ENCODE data around the gene SHROOM4.

Gene SHROOM4

GRCh38 chrX:50858548-50858947 is 44.6 kb upstream of the SHROOM4 start:
- H3K9ac ChIP-seq (ENCODE audit: low read depth, low read length), result no peak overlapping the region
- H3K27me3 ChIP-seq (ENCODE audit: insufficient read depth, low read length, poor library complexity), result no peaks in the 10 kb centered on the region
- no peaks in the 10 kb centered on the region for H3K36me3 ChIP-seq (ENCODE audit: insufficient read depth, low read length)
- H3K4me2 ChIP-seq (ENCODE audit: insufficient read depth, low read length), result no peak overlapping the region
- H3K27ac ChIP-seq (ENCODE audit: low read length), result no peak overlapping the region
- TF ChIP-seq CTCF (IDR thresholded peaks at IDR 0.05; ENCODE audit: borderline replicate concordance, extremely low read depth, low read length, poor library complexity, severe bottlenecking) (no peak), EZH2 (IDR thresholded peaks at IDR 0.05; ENCODE audit: borderline replicate concordance, low read depth, low read length, severe bottlenecking) (no peak)
- no peaks in the 10 kb centered on the region for H3K4me1 ChIP-seq (ENCODE audit: insufficient read depth, low read length)
- H3K79me2 ChIP-seq (ENCODE audit: insufficient read depth, low read length), result no peaks in the 10 kb centered on the region
- ATAC-seq (ENCODE audit: insufficient read depth, low read depth), result no peak
- no peaks in the 10 kb centered on the region for H3K9me3 ChIP-seq (ENCODE audit: insufficient read depth, low read length, severe bottlenecking)
- H2AFZ ChIP-seq (ENCODE audit: low read depth, low read length), result no peak overlapping the region
- no peak for DNase-seq
- no peak overlapping the region for H3K4me3 ChIP-seq (ENCODE audit: low read depth in 1 of 2, low read length in 2 of 2)
- H4K20me1 ChIP-seq (ENCODE audit: insufficient read depth, low read length), result no peaks in the 10 kb centered on the region

- Histone ChIP-seq H3K4me2 (ENCODE audit: insufficient read depth, low read length) (no peak overlapping the region), H3K79me2 (ENCODE audit: insufficient read depth, low read length) (no peaks in the 10 kb centered on the region), H3K27me3 (ENCODE audit: insufficient read depth, low read length, poor library complexity) (no peaks in the 10 kb centered on the region), H3K9ac (ENCODE audit: low read depth, low read length) (no peak overlapping the region), H3K4me1 (ENCODE audit: insufficient read depth, low read length) (no peaks in the 10 kb centered on the region), H3K36me3 (ENCODE audit: insufficient read depth, low read length) (no peaks in the 10 kb centered on the region), H3K27ac (ENCODE audit: low read length) (no peak overlapping the region), H2AFZ (ENCODE audit: low read depth, low read length) (no peak overlapping the region), H3K9me3 (ENCODE audit: insufficient read depth, low read length, severe bottlenecking) (no peaks in the 10 kb centered on the region), H3K4me3 (ENCODE audit: low read depth in 1 of 2, low read length in 2 of 2) (no peak overlapping the region), H4K20me1 (ENCODE audit: insufficient read depth, low read length) (no peaks in the 10 kb centered on the region)
- DNase-seq (no peak), ATAC-seq (ENCODE audit: insufficient read depth, low read depth) (no peak)
- TF ChIP-seq EZH2 (IDR thresholded peaks at IDR 0.05; ENCODE audit: borderline replicate concordance, low read depth, low read length, severe bottlenecking) (no peak), CTCF (IDR thresholded peaks at IDR 0.05; ENCODE audit: borderline replicate concordance, extremely low read depth, low read length, poor library complexity, severe bottlenecking) (no peak)
Measured at GRCh38 chrX:50853399-50853798, 39.4 kb upstream of the SHROOM4 start.

- DNase-seq (no peak), ATAC-seq (ENCODE audit: insufficient read depth, low read depth) (no peak)
- no peak for TF ChIP-seq CTCF (IDR thresholded peaks at IDR 0.05; ENCODE audit: borderline replicate concordance, extremely low read depth, low read length, poor library complexity, severe bottlenecking)
- no peak for TF ChIP-seq EZH2 (IDR thresholded peaks at IDR 0.05; ENCODE audit: borderline replicate concordance, low read depth, low read length, severe bottlenecking)
- H3K9me3 ChIP-seq (ENCODE audit: insufficient read depth, low read length, severe bottlenecking), result no peaks in the 10 kb centered on the region
- H2AFZ ChIP-seq (ENCODE audit: low read depth, low read length), result no peak overlapping the region
- H3K9ac ChIP-seq (ENCODE audit: low read depth, low read length), result no peak overlapping the region
- no peaks in the 10 kb centered on the region for H3K4me1 ChIP-seq (ENCODE audit: insufficient read depth, low read length)
- H3K4me2 ChIP-seq (ENCODE audit: insufficient read depth, low read length), result no peak overlapping the region
- no peak overlapping the region for H3K27ac ChIP-seq (ENCODE audit: low read length)
- no peaks in the 10 kb centered on the region for H3K36me3 ChIP-seq (ENCODE audit: insufficient read depth, low read length)
- H4K20me1 ChIP-seq (ENCODE audit: insufficient read depth, low read length), result no peaks in the 10 kb centered on the region
- H3K4me3 ChIP-seq (ENCODE audit: low read depth in 1 of 2, low read length in 2 of 2), result no peak overlapping the region
- H3K27me3 ChIP-seq (ENCODE audit: insufficient read depth, low read length, poor library complexity), result no peaks in the 10 kb centered on the region
- no peaks in the 10 kb centered on the region for H3K79me2 ChIP-seq (ENCODE audit: insufficient read depth, low read length)
Measured at GRCh38 chrX:50852524-50852923, 38.5 kb upstream of the SHROOM4 start.

- DNase-seq, result no peak
- H2AFZ ChIP-seq (ENCODE audit: low read depth, low read length), result no peak overlapping the region
- H3K4me1 ChIP-seq (ENCODE audit: insufficient read depth, low read length), result no peaks in the 10 kb centered on the region
- ATAC-seq (ENCODE audit: insufficient read depth, low read depth), result no peak
- H3K4me2 ChIP-seq (ENCODE audit: insufficient read depth, low read length), result no peak overlapping the region
- H3K9ac ChIP-seq (ENCODE audit: low read depth, low read length), result no peak overlapping the region
- no peaks in the 10 kb centered on the region for H3K36me3 ChIP-seq (ENCODE audit: insufficient read depth, low read length)
- no peaks in the 10 kb centered on the region for H3K79me2 ChIP-seq (ENCODE audit: insufficient read depth, low read length)
- no peaks in the 10 kb centered on the region for H3K9me3 ChIP-seq (ENCODE audit: insufficient read depth, low read length, severe bottlenecking)
- no peak overlapping the region for H3K4me3 ChIP-seq (ENCODE audit: low read depth in 1 of 2, low read length in 2 of 2)
- no peak overlapping the region for H3K27ac ChIP-seq (ENCODE audit: low read length)
- H4K20me1 ChIP-seq (ENCODE audit: insufficient read depth, low read length), result no peaks in the 10 kb centered on the region
- H3K27me3 ChIP-seq (ENCODE audit: insufficient read depth, low read length, poor library complexity), result no peaks in the 10 kb centered on the region
- TF ChIP-seq CTCF (IDR thresholded peaks at IDR 0.05; ENCODE audit: borderline replicate concordance, extremely low read depth, low read length, poor library complexity, severe bottlenecking) (no peak), EZH2 (IDR thresholded peaks at IDR 0.05; ENCODE audit: borderline replicate concordance, low read depth, low read length, severe bottlenecking) (no peak)
Measured at GRCh38 chrX:50842221-50842620, 28.2 kb upstream of the SHROOM4 start.

Data from DND-41 (cell line).